Measurements from ENCODE around the gene CDH13.

DNA sequence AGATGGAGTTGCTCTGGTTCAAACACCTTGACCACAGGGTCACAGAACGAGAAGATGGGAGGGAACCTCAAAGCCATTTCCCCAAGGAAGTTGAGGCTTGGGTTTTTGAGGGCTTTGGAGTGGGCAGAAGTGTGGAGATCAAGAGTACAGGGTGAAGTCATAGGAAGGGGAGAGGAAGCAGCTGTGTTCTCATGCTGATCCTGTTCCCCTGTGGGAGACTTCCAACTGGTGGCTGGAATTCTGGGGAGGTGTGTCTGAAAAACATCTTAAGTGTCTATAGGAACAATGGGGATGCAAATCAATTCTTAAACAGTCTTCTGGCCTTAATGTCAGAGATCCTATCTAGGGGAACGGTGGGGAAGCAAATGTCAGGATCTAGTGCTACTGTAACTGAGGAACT, 1142.2 kb downstream of the CDH13 start:
- TF ChIP-seq, protein P1, sequence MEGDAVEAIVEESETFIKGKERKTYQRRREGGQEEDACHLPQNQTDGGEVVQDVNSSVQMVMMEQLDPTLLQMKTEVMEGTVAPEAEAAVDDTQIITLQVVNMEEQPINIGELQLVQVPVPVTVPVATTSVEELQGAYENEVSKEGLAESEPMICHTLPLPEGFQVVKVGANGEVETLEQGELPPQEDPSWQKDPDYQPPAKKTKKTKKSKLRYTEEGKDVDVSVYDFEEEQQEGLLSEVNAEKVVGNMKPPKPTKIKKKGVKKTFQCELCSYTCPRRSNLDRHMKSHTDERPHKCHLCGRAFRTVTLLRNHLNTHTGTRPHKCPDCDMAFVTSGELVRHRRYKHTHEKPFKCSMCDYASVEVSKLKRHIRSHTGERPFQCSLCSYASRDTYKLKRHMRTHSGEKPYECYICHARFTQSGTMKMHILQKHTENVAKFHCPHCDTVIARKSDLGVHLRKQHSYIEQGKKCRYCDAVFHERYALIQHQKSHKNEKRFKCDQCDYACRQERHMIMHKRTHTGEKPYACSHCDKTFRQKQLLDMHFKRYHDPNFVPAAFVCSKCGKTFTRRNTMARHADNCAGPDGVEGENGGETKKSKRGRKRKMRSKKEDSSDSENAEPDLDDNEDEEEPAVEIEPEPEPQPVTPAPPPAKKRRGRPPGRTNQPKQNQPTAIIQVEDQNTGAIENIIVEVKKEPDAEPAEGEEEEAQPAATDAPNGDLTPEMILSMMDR (IDR thresholded peaks at IDR 0.05) = no peak
- TF ChIP-seq POLR2A (IDR thresholded peaks at IDR 0.05) = no peak

Data from thyroid gland (tissue), 4 donors.